T-helper 22 cell (primary cell): ENCODE data around the gene RTN4RL1.

Experiments used
- DNase-seq: peaks from one replicate; pipeline ENCODE4 v3.0.0-alpha.2; 2020; ENCODE audit warnings: low read depth

RTN4RL1 gene

GRCh38 chr17:2059547-2060384 is 34.6 kb upstream of the RTN4RL1 start:
- no peak for DNase-seq

DNA sequence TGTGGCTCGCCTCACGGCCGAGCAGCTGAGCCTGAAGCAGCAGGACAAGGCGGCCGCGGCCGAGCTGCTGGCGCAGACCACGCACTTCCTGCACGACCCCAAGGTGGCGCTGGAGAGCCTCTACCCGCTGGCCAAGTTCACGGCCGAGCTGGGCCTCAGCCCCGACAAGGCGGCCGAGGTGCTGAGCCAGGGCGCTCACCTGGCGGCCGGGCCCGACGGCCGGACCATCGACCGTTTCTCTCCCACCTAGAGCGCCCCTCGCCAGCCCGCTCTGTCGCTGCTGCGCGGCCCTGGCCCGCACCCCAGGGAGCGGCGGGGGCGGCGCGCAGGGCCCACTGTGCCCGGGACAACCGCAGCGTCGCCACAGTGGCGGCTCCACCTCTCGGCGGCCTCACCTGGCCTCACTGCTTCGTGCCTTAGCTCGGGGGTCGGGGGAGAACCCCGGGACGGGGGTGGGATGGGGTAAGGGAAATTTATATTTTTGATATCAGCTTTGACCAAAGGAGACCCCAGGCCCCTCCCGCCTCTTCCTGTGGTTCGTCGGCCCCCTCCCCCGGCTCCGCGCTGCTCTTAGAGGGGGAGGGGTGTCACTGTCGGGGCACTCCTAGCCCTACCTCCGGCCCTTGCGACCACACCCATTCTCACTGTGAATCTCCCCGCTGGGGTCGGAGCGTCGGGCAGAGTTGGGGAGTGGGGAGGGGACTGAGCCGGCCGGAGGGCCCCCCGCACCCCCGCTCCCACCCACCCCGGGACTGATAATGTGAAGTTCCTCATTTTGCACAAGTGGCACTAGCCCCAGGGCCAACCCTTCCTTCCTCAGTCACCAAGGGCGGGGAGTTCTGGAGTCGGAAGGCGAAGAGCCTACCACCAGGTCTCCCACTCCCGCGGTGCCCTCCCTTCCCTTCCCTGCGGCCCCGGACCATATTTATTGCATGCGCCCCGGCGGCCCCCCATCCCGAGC is 33.7 kb upstream of the RTN4RL1 start:
- DNase-seq, result no peak

GRCh38 chr17:2057760-2058585 is 32.8 kb upstream of the RTN4RL1 start:
- DNase-seq, result no peak

DNA sequence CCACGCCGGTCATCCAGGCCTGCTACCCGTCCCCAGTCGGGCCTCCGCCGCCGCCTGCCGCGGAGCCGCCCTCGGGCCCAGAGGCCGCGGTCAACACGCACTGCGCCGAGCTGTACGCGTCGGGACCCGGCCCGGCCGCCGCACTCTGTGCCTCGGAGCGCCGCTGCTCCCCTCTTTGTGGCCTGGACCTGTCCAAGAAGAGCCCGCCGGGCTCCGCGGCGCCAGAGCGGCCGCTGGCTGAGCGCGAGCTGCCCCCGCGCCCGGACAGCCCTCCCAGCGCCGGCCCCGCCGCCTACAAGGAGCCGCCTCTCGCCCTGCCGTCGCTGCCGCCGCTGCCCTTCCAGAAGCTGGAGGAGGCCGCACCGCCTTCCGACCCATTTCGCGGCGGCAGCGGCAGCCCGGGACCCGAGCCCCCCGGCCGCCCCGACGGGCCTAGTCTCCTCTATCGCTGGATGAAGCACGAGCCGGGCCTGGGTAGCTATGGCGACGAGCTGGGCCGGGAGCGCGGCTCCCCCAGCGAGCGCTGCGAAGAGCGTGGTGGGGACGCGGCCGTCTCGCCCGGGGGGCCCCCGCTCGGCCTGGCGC is 32.1 kb upstream of the RTN4RL1 start:
- DNase-seq, result no peak

GRCh38 chr17:2056206-2057174 is 31.4 kb upstream of the RTN4RL1 start:
- DNase-seq, result no peak

GRCh38 chr17:2055292-2056205 is 30.4 kb upstream of the RTN4RL1 start:
- DNase-seq, result no peak

- no peak for DNase-seq
Observed at GRCh38 chr17:2054512-2055291, 29.6 kb upstream of the RTN4RL1 start, which contains the start of gene HIC1. HIC1 (plus strand) TSS chr17:2055103; CDS start chr17:2056691, 1,588 bp downstream.

DNA sequence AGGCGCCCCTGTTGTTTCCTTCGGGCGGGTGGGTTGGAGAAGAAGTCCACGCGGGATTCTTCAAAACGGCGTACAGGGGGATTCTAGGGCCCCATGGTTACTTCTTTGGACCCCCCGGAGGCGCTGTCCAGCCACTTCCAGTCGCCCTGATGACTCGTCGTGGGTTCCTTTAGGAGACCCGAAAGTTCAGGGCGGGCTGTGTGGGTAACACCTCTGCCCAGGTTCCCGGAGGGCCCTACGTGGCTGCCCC is 29.1 kb upstream of the RTN4RL1 start:
- no peak for DNase-seq

GRCh38 chr17:2053380-2054261 is 28.5 kb upstream of the RTN4RL1 start:
- DNase-seq, result peak; percentile 69

GRCh38 chr17:2051933-2052559 is 26.9 kb upstream of the RTN4RL1 start:
- no peak for DNase-seq

DNA sequence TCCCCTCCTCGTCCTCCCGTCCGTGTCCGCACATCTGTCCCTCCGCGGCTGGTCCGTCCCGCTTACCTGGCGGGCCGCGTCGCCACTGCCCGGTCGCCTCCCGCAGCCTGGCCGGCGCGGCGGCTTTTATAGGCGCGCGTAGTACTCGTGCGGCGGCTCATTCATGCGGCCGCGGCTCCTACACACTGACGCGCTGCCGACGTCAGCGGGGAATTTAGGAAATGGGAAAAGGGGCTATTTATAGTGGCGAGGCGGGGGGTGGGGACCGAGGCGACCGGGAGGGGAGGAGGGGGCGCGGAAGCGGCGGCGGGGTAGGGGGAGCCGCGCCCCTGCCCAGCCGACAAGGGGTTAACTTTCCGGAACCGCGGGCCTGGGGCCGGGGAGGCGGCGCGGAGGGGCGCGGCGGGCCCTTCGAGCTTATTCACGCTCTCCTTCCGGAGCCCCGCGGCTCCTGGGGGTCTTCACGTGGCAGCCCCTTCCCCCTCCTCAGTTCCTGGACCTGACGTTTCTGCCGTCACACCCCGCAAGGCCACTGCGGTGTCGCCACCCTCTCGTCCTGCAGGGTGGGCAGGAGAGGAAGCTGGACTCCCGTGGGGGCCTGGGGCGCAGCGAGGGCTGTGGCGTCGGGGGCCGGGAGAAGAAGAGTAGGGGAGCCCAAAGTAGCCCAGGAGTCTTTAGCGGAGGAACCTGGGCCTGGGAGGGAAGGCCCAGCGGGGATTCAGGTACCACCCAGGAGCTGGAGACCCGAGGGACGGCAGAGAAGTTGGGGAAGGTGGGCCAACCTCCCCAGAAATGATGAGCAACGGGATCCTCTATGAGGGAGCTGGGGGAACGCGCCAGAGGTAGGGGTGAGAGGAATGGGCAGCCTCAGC is 26.2 kb upstream of the RTN4RL1 start:
- DNase-seq, result no peak

- peak; percentile 66 for DNase-seq
Observed at GRCh38 chr17:2050300-2051060, 25.3 kb upstream of the RTN4RL1 start.

DNA sequence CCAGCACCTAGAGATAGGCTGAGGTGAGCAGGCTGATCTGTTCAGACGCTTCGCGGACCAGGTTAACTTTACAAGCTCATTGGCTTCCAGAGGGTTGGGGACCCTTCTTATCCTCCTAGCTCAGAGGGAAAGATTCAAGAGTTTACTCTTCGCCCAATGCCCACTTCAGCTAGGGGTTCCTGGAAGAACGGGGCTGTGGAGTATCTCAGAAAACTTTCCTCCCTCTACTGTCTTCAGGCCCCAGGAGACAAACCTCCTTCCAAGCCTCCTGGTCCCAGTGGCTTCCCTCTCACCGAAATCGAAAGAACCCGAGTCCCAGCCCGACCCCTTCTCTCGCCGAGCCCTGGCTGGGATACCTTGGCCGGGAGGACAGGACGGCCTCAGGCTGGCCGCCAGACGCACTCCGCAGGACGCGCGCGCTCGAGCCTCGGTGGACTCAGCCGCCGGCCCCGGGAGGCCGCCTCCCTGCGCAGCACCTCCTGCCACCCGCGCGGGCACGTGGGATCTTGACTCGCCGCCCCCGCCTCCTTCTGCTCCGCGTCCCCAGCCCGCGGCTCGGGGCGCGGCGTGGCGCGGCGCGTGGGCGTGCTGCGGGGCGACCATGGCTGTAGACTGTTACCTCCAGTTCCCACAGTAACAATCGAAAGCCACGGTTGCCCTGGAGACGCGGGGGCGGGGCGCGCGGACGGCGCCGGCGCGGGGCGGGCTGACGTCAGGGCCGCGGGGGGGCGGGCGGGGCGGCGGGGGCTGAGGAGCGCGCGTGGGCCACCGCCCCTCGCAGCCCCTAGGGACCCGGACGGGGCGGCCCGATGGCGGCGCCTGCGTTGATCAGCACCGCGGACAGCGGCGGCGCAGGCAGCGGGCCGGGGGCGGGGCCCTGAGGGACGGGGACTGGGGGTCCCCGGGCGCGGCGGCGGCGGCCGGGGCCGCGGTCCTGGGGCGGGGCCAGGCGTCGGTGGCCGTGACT is 24.5 kb upstream of the RTN4RL1 start:
- peak; percentile 81 for DNase-seq

DNA sequence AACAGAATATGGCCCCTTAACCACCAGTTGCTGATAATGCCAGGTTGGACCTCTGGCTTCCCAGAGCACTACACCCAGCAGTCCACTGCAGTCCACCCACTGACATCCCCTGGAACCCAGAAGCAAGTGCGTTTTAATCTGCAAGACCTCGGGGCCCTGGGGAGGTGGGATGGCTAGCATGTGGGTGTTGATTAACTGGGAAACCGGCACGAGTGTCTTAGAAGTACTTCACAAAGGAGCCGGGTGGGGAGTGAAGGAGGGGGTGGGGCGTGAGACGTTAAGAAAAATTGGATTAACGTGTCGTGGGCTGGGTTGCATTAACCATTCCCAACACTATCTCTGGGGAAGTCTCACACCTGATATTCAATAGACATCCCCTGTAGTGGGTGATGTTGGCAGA is 23.7 kb upstream of the RTN4RL1 start:
- no peak for DNase-seq
